DND-41 (cell line): ENCODE results near the gene PAQR6.

Source experiments
- EZH2 ChIP-seq: IDR thresholded peaks from 3 replicates; pipeline ENCODE4 v1.6.1; 2012; ENCODE audit warnings: borderline replicate concordance, low read depth, mild to moderate bottlenecking, moderate library complexity, low read length, inconsistent platforms; ENCODE audit not compliant: severe bottlenecking
- TF ChIP-seq, protein P1 (sequence below): IDR thresholded peaks from 2 replicates; pipeline ENCODE4 v1.5.1; 2012; ENCODE audit warnings: borderline replicate concordance, low read length, moderate library complexity, mild to moderate bottlenecking; ENCODE audit not compliant: poor library complexity, severe bottlenecking; ENCODE audit errors: extremely low read depth

GRCh38 chr1:156203331-156203730, 44.5 kb downstream of the PAQR6 start:
- TF ChIP-seq, protein P1, sequence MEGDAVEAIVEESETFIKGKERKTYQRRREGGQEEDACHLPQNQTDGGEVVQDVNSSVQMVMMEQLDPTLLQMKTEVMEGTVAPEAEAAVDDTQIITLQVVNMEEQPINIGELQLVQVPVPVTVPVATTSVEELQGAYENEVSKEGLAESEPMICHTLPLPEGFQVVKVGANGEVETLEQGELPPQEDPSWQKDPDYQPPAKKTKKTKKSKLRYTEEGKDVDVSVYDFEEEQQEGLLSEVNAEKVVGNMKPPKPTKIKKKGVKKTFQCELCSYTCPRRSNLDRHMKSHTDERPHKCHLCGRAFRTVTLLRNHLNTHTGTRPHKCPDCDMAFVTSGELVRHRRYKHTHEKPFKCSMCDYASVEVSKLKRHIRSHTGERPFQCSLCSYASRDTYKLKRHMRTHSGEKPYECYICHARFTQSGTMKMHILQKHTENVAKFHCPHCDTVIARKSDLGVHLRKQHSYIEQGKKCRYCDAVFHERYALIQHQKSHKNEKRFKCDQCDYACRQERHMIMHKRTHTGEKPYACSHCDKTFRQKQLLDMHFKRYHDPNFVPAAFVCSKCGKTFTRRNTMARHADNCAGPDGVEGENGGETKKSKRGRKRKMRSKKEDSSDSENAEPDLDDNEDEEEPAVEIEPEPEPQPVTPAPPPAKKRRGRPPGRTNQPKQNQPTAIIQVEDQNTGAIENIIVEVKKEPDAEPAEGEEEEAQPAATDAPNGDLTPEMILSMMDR = no peak
- TF ChIP-seq EZH2 = no peak
